Large intestine (tissue), 3 donors: ENCODE measurements around the gene CUL4A. TPM values are rescaled to one million over a fixed set of nuclear protein-coding genes. Genes with fewer than 3 reads are reported as not detected.
"Not testable (repeated sequence)": the region's sequence is repeated elsewhere in the genome, so short reads cannot be mapped to it uniquely, and the experiment has no call there.

ENCODE experiments used
- DNase-seq, 2 donors: peaks; one replicate each; pipeline versions ENCODE4 v3.0.0 to v3.0.0-alpha.2; 2013
- H3K27ac ChIP-seq: one replicate; pipeline ENCODE4 v1.5.1; 2013; ENCODE audit warnings: low read length
- H3K27me3 ChIP-seq: 2 replicates; pipeline ENCODE4 v1.6.1; 2013; ENCODE audit warnings: low read length; ENCODE audit not compliant: control insufficient read depth, insufficient read depth
- H3K36me3 ChIP-seq: 2 replicates; pipeline ENCODE4 v1.6.1; 2013; ENCODE audit warnings: low read length; ENCODE audit not compliant: control insufficient read depth, insufficient read depth
- H3K4me1 ChIP-seq: one replicate; pipeline ENCODE4 v1.6.1; 2013; ENCODE audit warnings: low read length; ENCODE audit not compliant: control insufficient read depth, insufficient read depth
- H3K4me3 ChIP-seq: one replicate; pipeline ENCODE4 v1.5.1; 2013; ENCODE audit warnings: low read length
- H3K9me3 ChIP-seq: one replicate; pipeline ENCODE4 v1.6.1; 2013; ENCODE audit warnings: mild to moderate bottlenecking, low read depth, low read length, moderate library complexity; ENCODE audit not compliant: control insufficient read depth
- WGBS: methylation state at CpG from one replicate; pipeline ENCODE4 v1.1.5; 2013; ENCODE audit warnings: low lambda C conversion rate; ENCODE audit not compliant: insufficient coverage; 5-methylcytosine and 5-hydroxymethylcytosine counted together
- polyA plus RNA-seq: library from polyadenylated mRNA; unstranded; fragments of 120-200 nt; gene quantifications from one replicate; pipeline ENCODE4 v1.2.1, GENCODE V29; 2013

The CUL4A gene
- polyA plus RNA-seq, 1 donor: 78.4 TPM

DNA sequence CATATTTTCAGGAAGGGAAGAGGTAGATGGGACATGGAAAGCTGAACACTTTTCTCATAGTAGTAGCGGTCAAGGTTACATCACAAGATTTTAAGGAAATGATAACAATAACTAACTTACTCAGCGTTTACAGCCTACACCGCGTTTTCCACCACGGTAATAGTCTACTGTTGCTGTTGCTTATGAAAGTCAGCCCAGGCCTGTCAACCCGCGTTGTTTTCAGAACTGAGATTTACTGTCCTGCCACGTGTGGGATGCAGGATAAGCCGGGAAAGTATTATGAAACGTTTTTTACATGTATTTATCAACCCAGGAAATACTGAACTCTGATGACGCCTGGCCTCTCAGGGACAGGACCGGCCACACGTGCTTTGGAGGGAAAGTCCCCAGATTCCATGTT is 51.6 kb downstream of the CUL4A start:
- no peaks in the 10 kb centered on the region for H3K9me3 ChIP-seq
- H3K27me3 ChIP-seq: no peaks in the 10 kb centered on the region
- peaks cover 62% of the 10 kb centered on the region for H3K36me3 ChIP-seq
- DNase-seq: no peak
- WGBS: no CpG with 5 or more reads among the region's 13 CpGs
- no peaks in the 10 kb centered on the region for H3K4me1 ChIP-seq
- H3K27ac ChIP-seq: no peak overlapping the region
- H3K4me3 ChIP-seq: no peak overlapping the region

DNA sequence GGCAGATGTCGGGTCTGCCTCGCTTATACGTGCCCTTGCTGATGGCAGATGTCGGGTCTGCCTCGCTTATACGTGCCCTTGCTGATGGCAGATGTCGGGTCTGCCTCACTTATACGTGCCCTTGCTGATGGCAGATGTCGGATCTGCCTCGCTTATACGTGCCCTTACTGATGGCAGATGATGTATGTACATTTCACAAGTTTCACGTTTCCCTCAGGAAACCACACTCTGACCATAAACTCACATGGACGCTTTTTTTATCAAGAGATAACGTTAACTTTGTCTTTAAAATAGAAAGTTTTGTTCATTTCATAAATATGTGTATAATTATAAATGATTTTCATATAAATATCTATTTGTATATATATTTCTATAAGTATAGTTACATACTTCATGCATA is 53.6 kb downstream of the CUL4A start:
- no CpG with 5 or more reads among the region's 14 CpGs for WGBS
- peaks cover 49% of the 10 kb centered on the region for H3K36me3 ChIP-seq
- not testable (repeated sequence) for H3K9me3 ChIP-seq, H3K27me3 ChIP-seq, H3K4me3 ChIP-seq, H3K4me1 ChIP-seq, DNase-seq, H3K27ac ChIP-seq

DNA sequence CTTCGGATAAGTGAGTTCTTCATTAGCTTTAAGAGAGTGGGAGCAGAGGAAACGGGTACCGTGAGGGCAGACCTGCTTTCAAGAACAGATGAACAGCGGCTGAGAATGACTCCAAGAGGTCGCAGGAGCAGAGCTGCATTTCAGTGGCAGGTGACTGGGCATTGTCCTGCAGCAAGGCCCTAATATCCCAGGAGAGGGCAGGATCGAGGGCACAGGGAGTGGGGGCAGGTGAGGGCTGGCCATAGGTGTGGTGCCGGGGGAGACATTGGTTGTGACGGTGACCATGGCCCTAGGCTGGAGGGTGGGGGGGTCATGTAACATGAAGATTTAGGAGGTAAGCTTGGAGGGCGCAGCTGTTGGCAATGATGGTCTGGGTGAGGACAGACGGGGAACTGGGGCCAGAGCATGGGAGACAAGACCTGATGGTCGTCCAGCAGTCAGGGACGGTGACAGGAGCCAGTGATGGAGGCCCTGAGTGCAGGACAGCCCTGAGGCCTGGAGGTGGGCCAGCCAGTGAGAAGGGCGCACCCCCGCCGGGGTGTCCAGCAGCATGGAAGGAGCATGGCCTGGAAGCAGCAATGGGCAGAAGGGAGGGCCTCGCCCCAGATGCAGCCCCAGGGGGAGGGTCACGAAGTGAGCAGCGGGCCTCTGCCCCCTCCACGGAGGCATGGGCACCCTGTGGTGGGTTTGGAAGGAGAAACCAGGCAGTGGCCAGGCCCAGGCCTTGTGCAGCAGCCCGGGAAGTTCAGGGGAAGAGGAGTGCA is 58.4 kb downstream of the CUL4A start:
- H3K27ac ChIP-seq: no peak overlapping the region
- 100% methylated on average over 1 of the region's 20 CpGs for WGBS
- no peaks in the 10 kb centered on the region for H3K27me3 ChIP-seq
- DNase-seq: no peak
- no peaks in the 10 kb centered on the region for H3K4me1 ChIP-seq
- no peaks in the 10 kb centered on the region for H3K9me3 ChIP-seq
- H3K36me3 ChIP-seq: peaks cover 15% of the 10 kb centered on the region
- no peak overlapping the region for H3K4me3 ChIP-seq

DNA sequence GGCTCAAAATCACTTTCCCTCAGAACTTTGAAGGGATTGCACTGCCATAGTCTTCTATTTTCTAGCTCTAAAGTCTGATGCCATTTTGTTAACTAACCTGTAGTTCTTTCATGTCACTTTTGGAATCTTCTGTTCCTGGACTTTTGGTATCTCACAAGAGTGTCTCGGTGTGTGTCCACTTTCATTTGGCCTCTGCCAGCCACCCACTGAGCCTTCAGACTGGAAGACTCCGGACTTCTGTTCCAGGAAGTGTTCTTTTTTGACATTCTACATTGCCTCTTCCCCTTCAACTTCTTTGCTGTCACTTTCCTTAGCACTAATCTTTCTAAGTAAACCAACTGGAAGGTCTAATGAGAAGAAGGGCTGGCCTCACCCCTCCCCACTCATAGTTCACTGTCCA is 62.6 kb downstream of the CUL4A start:
- H3K9me3 ChIP-seq: no peaks in the 10 kb centered on the region
- WGBS: 100% methylated on average over 1 of the region's 2 CpGs
- H3K27me3 ChIP-seq: no peaks in the 10 kb centered on the region
- no peak overlapping the region for H3K4me3 ChIP-seq
- DNase-seq: no peak
- peaks cover 3% of the 10 kb centered on the region for H3K36me3 ChIP-seq
- H3K4me1 ChIP-seq: no peaks in the 10 kb centered on the region
- no peak overlapping the region for H3K27ac ChIP-seq

DNA sequence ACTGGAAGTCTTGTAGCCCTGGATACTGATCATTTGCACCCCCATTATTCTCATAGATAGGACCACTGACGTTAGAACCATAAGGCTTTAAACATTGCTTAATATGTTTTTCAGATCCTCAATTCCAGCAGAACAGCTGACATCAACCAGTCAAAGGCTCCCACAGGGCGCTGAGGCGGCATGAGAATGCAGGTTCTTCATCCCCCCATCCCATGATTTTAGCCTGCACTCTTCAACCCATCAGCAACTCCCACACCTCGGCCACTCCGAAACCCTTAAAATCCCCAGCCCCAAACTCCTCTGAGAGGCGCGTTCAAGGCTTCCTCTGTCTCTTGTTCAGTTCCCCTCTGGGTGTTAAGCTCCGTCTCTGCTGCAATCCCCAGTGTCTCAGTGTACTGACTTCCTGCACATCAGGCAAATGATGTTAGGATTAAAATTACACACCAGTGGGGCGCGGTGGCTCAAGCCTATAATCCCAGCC is 63.3 kb downstream of the CUL4A start:
- no peaks in the 10 kb centered on the region for H3K9me3 ChIP-seq
- H3K4me3 ChIP-seq: no peak overlapping the region
- no peaks in the 10 kb centered on the region for H3K27me3 ChIP-seq
- WGBS: 60% methylated on average over 1 of the region's 10 CpGs
- H3K27ac ChIP-seq: no peak overlapping the region
- no peak for DNase-seq
- peaks cover 3% of the 10 kb centered on the region for H3K36me3 ChIP-seq
- H3K4me1 ChIP-seq: no peaks in the 10 kb centered on the region

DNA sequence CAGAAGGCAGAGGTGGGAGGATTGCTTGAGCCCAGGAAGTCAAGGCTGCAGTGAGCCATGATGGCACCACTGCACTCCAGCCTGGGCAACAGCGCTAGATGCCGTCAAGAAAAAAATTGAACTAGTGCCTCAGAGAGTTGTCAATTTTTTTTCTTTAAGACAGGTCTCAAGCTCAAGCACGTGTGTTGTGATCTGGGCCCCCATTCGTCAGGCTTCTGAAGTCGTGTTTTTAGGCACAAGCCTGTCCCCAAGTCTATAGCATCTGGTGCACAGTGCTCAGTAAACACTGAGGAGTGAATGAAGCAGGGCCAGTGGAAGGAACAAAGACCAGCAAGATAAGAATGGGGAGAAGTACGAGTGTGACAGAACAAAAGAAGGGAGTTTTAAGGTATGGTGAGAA is 63.9 kb downstream of the CUL4A start:
- no peak for DNase-seq
- H3K4me1 ChIP-seq: no peaks in the 10 kb centered on the region
- H3K27me3 ChIP-seq: no peaks in the 10 kb centered on the region
- H3K36me3 ChIP-seq: peaks cover 3% of the 10 kb centered on the region
- WGBS: no CpG with 5 or more reads among the region's 6 CpGs
- H3K9me3 ChIP-seq: no peaks in the 10 kb centered on the region
- no peak overlapping the region for H3K4me3 ChIP-seq
- H3K27ac ChIP-seq: no peak overlapping the region

DNA sequence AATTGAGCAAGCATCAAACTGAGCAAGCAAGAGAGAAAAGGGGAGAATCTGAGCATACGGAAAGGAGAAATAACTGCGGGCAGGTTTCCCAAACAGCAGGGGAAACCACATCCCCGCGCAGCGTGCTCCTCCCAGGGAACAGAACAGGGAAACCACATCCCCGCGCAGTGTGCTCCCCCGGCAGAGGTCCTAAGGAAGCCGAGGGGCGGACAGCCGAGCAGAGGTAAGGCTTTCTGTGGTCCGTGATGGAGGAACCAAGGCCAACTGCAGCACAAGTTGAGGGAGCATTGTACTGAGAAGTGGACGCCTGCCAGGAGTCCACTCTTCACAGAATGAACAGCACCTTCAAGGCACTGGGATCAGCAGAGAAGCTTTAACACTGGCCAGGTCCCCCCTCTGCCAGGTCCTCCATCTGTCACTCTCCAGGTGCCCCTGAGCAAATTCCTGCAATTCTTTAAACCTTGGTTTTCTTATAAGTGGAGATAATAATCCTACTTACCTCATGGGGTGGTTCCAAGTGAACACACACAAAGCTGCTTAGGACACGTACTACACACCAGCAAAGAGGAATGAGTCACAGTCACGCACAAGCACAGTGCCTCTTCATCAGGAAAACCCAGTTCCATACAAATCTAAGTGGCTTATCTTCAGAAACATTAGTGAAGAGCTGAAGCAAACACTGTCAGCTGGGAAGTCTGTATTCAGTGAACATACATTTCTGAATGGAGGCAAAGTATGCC is 64.6 kb downstream of the CUL4A start:
- no peak overlapping the region for H3K27ac ChIP-seq
- no peaks in the 10 kb centered on the region for H3K9me3 ChIP-seq
- H3K27me3 ChIP-seq: no peaks in the 10 kb centered on the region
- no peak overlapping the region for H3K4me3 ChIP-seq
- no peaks in the 10 kb centered on the region for H3K4me1 ChIP-seq
- H3K36me3 ChIP-seq: peaks cover 3% of the 10 kb centered on the region
- peak in 1 of 2 donors; percentile 8 for DNase-seq
- WGBS: no CpG with 5 or more reads among the region's 15 CpGs

DNA sequence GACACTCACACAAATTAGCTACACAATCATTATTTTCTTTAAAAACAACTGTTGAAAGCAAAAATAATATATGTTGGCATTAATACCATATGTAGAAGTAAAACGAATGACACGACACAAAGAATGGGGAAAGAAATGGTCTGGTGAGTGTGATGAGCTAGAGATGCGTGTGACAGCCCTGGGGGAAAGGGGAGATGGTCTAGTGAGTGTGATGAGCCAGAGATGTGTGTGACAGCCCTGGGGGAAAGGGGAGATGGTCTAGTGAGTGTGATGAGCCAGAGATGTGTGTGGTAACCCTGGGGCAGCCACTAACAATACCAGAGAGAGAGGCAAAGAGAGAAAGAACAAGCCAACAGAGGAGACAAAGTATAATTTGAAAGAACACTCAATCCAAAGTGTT is 65.3 kb downstream of the CUL4A start:
- Histone ChIP-seq H3K4me3 (no peak overlapping the region), H3K9me3 (no peaks in the 10 kb centered on the region), H3K4me1 (no peaks in the 10 kb centered on the region), H3K36me3 (peaks cover 3% of the 10 kb centered on the region), H3K27ac (no peak overlapping the region), H3K27me3 (no peaks in the 10 kb centered on the region)
- 92% methylated on average over 3 of the region's 3 CpGs for WGBS
- DNase-seq: no peak

DNA sequence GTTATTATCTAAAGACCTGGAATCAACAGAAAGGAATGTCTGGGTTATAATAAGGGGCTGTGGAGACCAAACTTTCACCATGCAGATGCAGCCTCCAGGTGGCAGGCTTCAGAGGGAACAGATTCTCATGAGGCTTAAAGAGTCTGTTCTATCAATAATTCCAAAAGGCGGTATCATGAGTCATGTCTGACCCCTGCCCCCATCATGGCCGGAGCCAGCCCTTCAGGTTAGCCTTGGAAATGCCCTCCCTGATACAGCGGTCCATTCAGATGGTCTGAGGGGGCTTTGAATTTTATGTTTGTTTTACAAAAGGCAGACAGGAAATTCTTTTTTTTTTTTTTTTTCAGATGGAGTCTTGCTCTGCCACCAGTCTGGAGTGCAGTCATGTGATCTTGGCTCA is 66.0 kb downstream of the CUL4A start:
- H3K4me1 ChIP-seq: no peaks in the 10 kb centered on the region
- no peak overlapping the region for H3K27ac ChIP-seq
- H3K4me3 ChIP-seq: no peak overlapping the region
- DNase-seq: peak; percentile 31 to 67
- no peaks in the 10 kb centered on the region for H3K27me3 ChIP-seq
- peaks cover 3% of the 10 kb centered on the region for H3K36me3 ChIP-seq
- no peaks in the 10 kb centered on the region for H3K9me3 ChIP-seq
- WGBS: no CpG with 5 or more reads among the region's 3 CpGs

DNA sequence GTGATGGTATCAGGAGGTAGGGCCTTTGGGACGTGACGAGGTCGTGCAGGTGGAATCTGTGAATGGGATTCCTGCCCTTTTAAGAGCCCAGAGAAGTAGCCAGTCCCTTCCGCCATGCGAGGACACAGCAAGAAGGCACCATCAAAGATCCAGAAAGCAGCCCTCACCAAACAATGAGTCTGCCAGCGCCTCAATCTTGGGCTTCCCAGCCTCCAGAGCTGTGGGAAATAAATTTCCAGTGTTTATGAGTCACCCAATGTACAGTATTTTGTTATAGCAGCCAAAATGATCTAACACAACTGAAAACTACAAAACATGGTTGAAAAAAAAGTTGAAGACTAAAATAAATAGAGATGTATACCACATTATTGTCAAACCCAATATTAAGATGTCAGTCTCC is 70.7 kb downstream of the CUL4A start:
- H3K36me3 ChIP-seq: no peaks in the 10 kb centered on the region
- no CpG with 5 or more reads among the region's 6 CpGs for WGBS
- H3K4me3 ChIP-seq: no peak overlapping the region
- no peak overlapping the region for H3K27ac ChIP-seq
- no peaks in the 10 kb centered on the region for H3K27me3 ChIP-seq
- H3K9me3 ChIP-seq: no peaks in the 10 kb centered on the region
- DNase-seq: no peak
- no peaks in the 10 kb centered on the region for H3K4me1 ChIP-seq
